HepG2 (cell line): ENCODE data around the gene ABRACL. TPM values are rescaled to one million over a fixed set of nuclear protein-coding genes. Genes with fewer than 3 reads are reported as not detected.

Source experiments
- ATAC-seq: fragments of 200-7000 bp; cut with Tn5 transposase; 3 replicates; pipeline ENCODE4 v1.9.1; 2020; ENCODE audit warnings: mild to moderate bottlenecking, moderate library complexity
- BruUV-seq: library from RNA; stranded (reverse); fragments of 400-500 nt; replicated peaks from 2 replicates; lab custom pipeline; 2021; lab: Mats Ljungman, UMichigan
- CTCF ChIA-PET: fragments of 300-600 bp; formaldehyde crosslinking; extraction: SDS; loops from one replicate; lab custom pipeline; 2021; ENCODE audit warnings: low total read pairs, inconsistent platforms, low intra/inter-chr PET ratio; lab: Yijun Ruan, JAX
- POLR2A ChIA-PET: fragments of 350-600 bp; sonication (Branson Sonifier 250); formaldehyde crosslinking; loops from one replicate; lab custom pipeline; 2020; ENCODE audit warnings: antibody characterized with exemption, inconsistent platforms; lab: Yijun Ruan, JAX
- DNase-seq: peaks from one replicate; pipeline ENCODE4 v3.0.0-alpha.2; 2015; ENCODE audit warnings: low spot score
- FAIRE-seq: peaks from 3 replicates; lab custom pipeline; 2011; peaks lifted over from hg19 to GRCh38; lab: Jason Lieb, UNC
- H2AFZ ChIP-seq: one replicate; pipeline ENCODE4 v1.6.1; 2011; ENCODE audit warnings: low read length, inconsistent platforms
- H3K27ac ChIP-seq: fragments of 300-600 bp; 3 replicates; pipeline ENCODE4 v1.8.0; 2011; ENCODE audit warnings: mixed run types, mild to moderate bottlenecking, mixed read lengths, low read length, inconsistent platforms; ENCODE audit not compliant: insufficient read depth; ENCODE audit errors: extremely low read length
- H3K27me3 ChIP-seq, 2 experiments: fragments of 200-600 bp in 1 of 2; 2 replicates in 1 of 2; 3 replicates in 1 of 2; pipeline versions ENCODE4 v1.6.0 to v1.8.0; 2011; ENCODE audit warnings: low read length in 2 of 2, mild to moderate bottlenecking in 2 of 2, moderate library complexity in 2 of 2, inconsistent platforms in 1 of 2; ENCODE audit not compliant: insufficient read depth in 2 of 2, control insufficient read depth in 1 of 2
- H3K36me3 ChIP-seq, 2 experiments: fragments of 200-600 bp in 1 of 2; replicated peaks in 1 of 2; 2 replicates in 1 of 2; 3 replicates in 1 of 2; pipeline versions ENCODE4 v1.5.1 to v1.8.0; 2011; ENCODE audit warnings: low read length in 2 of 2, inconsistent platforms in 1 of 2; ENCODE audit not compliant: insufficient read depth in 2 of 2, control insufficient read depth in 1 of 2
- H3K4me1 ChIP-seq: 2 replicates; pipeline ENCODE4 v1.5.1; 2012; ENCODE audit warnings: low read length, inconsistent platforms; ENCODE audit not compliant: insufficient read depth
- H3K4me2 ChIP-seq: 2 replicates; pipeline ENCODE4 v1.6.0; 2011; ENCODE audit warnings: low read depth, low read length, inconsistent platforms
- H3K4me3 ChIP-seq, 3 experiments: fragments of 200-600 bp in 1 of 3; sonication (generic), shearing (Covaris generic) in 1 of 3; replicated peaks in 1 of 3; 2 replicates each; pipeline ENCODE4 v1.5.1; 2011 to 2016; ENCODE audit warnings: low read length in 3 of 3, inconsistent platforms in 2 of 3, low read depth in 2 of 3, mild to moderate bottlenecking in 2 of 3, control low read depth in 1 of 3, mixed read lengths in 1 of 3; ENCODE audit not compliant: insufficient read depth in 1 of 3
- H3K79me2 ChIP-seq: one replicate; pipeline ENCODE4 v1.6.1; 2011; ENCODE audit warnings: low read length, inconsistent platforms; ENCODE audit not compliant: insufficient read depth
- H3K9ac ChIP-seq: 2 replicates; pipeline ENCODE4 v1.6.0; 2011; ENCODE audit warnings: mild to moderate bottlenecking, low read depth, low read length, inconsistent platforms; ENCODE audit not compliant: insufficient read depth
- H3K9me3 ChIP-seq: 2 replicates; pipeline ENCODE4 v1.5.1; 2012; ENCODE audit warnings: mild to moderate bottlenecking, low read length
- H4K20me1 ChIP-seq: 2 replicates; pipeline ENCODE4 v1.6.0; 2011; ENCODE audit warnings: inconsistent platforms, mild to moderate bottlenecking, low read length, moderate library complexity; ENCODE audit not compliant: insufficient read depth
- ADNP ChIP-seq: sonication (generic); formaldehyde crosslinking; IDR thresholded peaks from 2 replicates; pipeline ENCODE4 v1.4.0; 2020; ENCODE audit warnings: missing genetic modification reagents
- AHR ChIP-seq: IDR thresholded peaks from 2 replicates; pipeline ENCODE4 v1.6.1; 2018; ENCODE audit warnings: missing genetic modification reagents, missing compliant biosample characterization
- CEBPB ChIP-seq: IDR thresholded peaks from 2 replicates; pipeline ENCODE4 v1.6.1; 2011; ENCODE audit warnings: low read depth, low read length, improper control_type of control experiment, borderline replicate concordance
- DBP ChIP-seq: sonication (generic); formaldehyde crosslinking; IDR thresholded peaks from 2 replicates; pipeline ENCODE4 v1.4.0; 2020; ENCODE audit warnings: missing genetic modification reagents; ENCODE audit errors: not compliant biosample characterization
- HMGA1 ChIP-seq: sonication (generic); formaldehyde crosslinking; conservative IDR thresholded peaks from 2 replicates; pipeline ENCODE4 v1.4.0; 2020; ENCODE audit warnings: missing genetic modification reagents
- KLF9 ChIP-seq: IDR thresholded peaks from 2 replicates; pipeline ENCODE4 v1.6.1; 2016; ENCODE audit warnings: low read depth
- MAF1 ChIP-seq: sonication (generic); formaldehyde crosslinking; IDR thresholded peaks from 2 replicates; pipeline ENCODE4 v1.5.0; 2020; ENCODE audit warnings: missing genetic modification reagents, borderline replicate concordance
- PHF8 ChIP-seq: sonication (generic); formaldehyde crosslinking; IDR thresholded peaks from 2 replicates; pipeline ENCODE4 v1.5.0; 2020; ENCODE audit warnings: missing genetic modification reagents
- RBM22 ChIP-seq: fragments of 200-400 bp; formaldehyde crosslinking; optimal IDR thresholded peaks from 2 replicates; pipeline ENCODE3; 2017; ENCODE audit warnings: mild to moderate bottlenecking, low read length, moderate library complexity
- TAF1 ChIP-seq: sonication (generic); formaldehyde crosslinking; IDR thresholded peaks from 2 replicates; pipeline ENCODE4 v1.4.0; 2020; ENCODE audit warnings: missing genetic modification reagents
- TBX2 ChIP-seq: sonication (generic); formaldehyde crosslinking; IDR thresholded peaks from 2 replicates; pipeline ENCODE4 v1.5.0; 2020; ENCODE audit warnings: missing genetic modification reagents, mild to moderate bottlenecking, borderline replicate concordance
- TEAD3 ChIP-seq: optimal IDR thresholded peaks from 2 replicates; pipeline ENCODE3; 2016; ENCODE audit warnings: borderline replicate concordance
- ZBTB7B ChIP-seq: sonication (generic); formaldehyde crosslinking; IDR thresholded peaks from 2 replicates; pipeline ENCODE4 v1.4.0; 2020; ENCODE audit warnings: missing genetic modification reagents
- ZNF343 ChIP-seq: sonication (generic); formaldehyde crosslinking; IDR thresholded peaks from 2 replicates; pipeline ENCODE4 v1.4.0; 2020; ENCODE audit warnings: mild to moderate bottlenecking, missing genetic modification reagents
- ZNF513 ChIP-seq: sonication (generic); formaldehyde crosslinking; conservative IDR thresholded peaks from 2 replicates; pipeline ENCODE4 v1.5.0; 2020; ENCODE audit warnings: missing genetic modification reagents
- ZNF580 ChIP-seq: IDR thresholded peaks from 2 replicates; pipeline ENCODE4 v1.6.1; 2016; ENCODE audit warnings: low read depth, borderline replicate concordance
- ZNF674 ChIP-seq: sonication (generic); formaldehyde crosslinking; IDR thresholded peaks from 2 replicates; pipeline ENCODE4 v1.5.0; 2020; ENCODE audit warnings: low read depth, mild to moderate bottlenecking, missing genetic modification reagents
- WGBS: methylation state at CpG from one replicate; pipeline ENCODE4 v1.1.6; 2017; ENCODE audit warnings: low lambda C conversion rate; 5-methylcytosine and 5-hydroxymethylcytosine counted together
- in situ Hi-C: cut with HindIII; loops from 2 replicates; pipeline ENCODE4 v1.10.0; 2017; ENCODE audit warnings: low pct_unique_long_range_greater_than_20kb; ENCODE audit not compliant: extremely low pct_ligation_motif_present
- intact Hi-C: fragments of 100-400 bp; cut with micrococcal nuclease; formaldehyde crosslinking; loops from one replicate; pipeline ENCODE4 v1.10.0; 2022; ENCODE audit not compliant: unreplicated experiment
- polyA plus RNA-seq, 8 experiments: library from polyadenylated mRNA; depleted of rRNA in 3 of 8; stranded (reverse) in 7 of 8; unstranded in 1 of 8; fragments of >200 nt; fragmentation: Illumina TruSeq in 4 of 8; extraction: Trizol in 4 of 8; gene quantifications; 2 replicates each; pipeline versions ENCODE4 v1.2.1 to v1.2.3, GENCODE V29; 2011 to 2016; ENCODE audit warnings: low read depth in 4 of 8, missing spikeins in 1 of 8, mixed read lengths in 1 of 8; ENCODE audit not compliant: insufficient read depth in 1 of 8
- total RNA-seq, 5 experiments: library from RNA; depleted of rRNA; stranded (reverse); fragments of >200 nt; fragmentation: Illumina TruSeq; extraction: Trizol; gene quantifications; 2 replicates each; pipeline ENCODE4 v1.2.3, GENCODE V29; 2016; ENCODE audit warnings: low read depth in 1 of 5
- TF ChIP-seq, protein P1 (sequence below): IDR thresholded peaks from 2 replicates; pipeline ENCODE4 v1.6.1; 2016

Gene ABRACL
- total and polyA plus RNA-seq, 2 of the 13 experiments (the other 11 are each of a cell fraction or from before 2014, with no cell fraction given): 1.4 to 5.4 TPM

DNA sequence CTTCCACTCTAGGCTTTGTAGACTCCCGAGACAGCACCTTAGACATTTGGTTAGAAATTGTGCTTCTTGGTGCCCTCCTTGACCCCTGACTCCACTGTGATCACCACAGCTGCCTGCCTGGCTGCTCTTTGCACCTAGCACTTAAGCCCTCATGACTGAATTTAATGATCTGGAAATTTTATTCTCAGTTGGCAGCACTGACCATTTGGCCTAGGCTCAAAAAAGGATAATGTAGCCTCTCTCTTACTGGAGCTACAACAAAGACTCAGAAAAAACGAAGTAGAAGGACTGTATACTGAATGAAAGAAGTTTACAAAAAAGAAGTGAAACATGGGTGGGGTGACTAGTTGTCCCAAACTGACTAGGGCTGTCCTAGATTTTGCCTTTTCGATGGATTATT is 11.3 kb upstream of the ABRACL start (continued):
- TF ChIP-seq MAF1 (CRISPR knock-in tag) (no peak), HMGA1 (CRISPR knock-in tag) (no peak), PHF8 (CRISPR knock-in tag) (no peak)

DNA sequence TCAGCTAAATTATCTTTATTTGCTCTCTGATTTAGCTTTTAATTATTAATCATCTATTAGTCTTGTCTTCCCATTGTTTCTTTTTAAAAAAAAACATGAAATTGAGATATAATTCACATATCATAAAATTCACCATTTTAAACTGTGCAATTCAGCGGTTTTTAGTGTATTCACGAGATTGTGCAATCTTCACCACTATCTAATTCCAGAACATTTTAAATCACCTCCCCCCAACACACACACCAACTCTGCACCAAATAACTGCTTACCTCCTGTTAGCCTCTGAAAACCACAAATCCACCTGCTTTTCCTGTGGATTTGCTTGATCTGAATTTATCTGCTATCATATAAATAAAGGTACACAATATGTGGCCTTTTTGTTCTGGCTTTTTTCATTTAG is 8.8 kb upstream of the ABRACL start:
- BruUV-seq: no TSS peak
- no peak for ATAC-seq
- no peaks in the 10 kb centered on the region for H4K20me1 ChIP-seq

GRCh38 chr6:139020689-139021088 is 7.9 kb upstream of the ABRACL start:
- Histone ChIP-seq H3K9ac (no peak overlapping the region), H3K27me3 (peaks cover 0 to 5% of the 10 kb centered on the region in 2 experiments; a peak in 2 of 5 replicates), H3K4me3 (no peak overlapping the region), H3K4me2 (no peak overlapping the region), H3K36me3 (no peaks in the 10 kb centered on the region), H2AFZ (no peak overlapping the region), H4K20me1 (no peaks in the 10 kb centered on the region), H3K4me1 (no peaks in the 10 kb centered on the region), H3K79me2 (no peaks in the 10 kb centered on the region), H3K9me3 (no peaks in the 10 kb centered on the region), H3K27ac (no peak overlapping the region)
- CTCF ChIA-PET: no interaction called here
- FAIRE-seq: no peak
- POLR2A ChIA-PET: no interaction called here
- BruUV-seq: no TSS peak
- WGBS: 19% methylated on average over 3 of the region's 3 CpGs
- in situ Hi-C loops: no loop called here
- DNase-seq: no peak
- ATAC-seq: no peak
- intact Hi-C loops: no loop called here
- TF ChIP-seq AHR (no peak), RBM22 (no peak), TEAD3 (CRISPR knock-in tag) (no peak), ZNF513 (CRISPR knock-in tag) (no peak), ZNF674 (CRISPR knock-in tag) (no peak), KLF9 (CRISPR knock-in tag) (no peak), ADNP (no peak), TBX2 (no peak), ZBTB7B (CRISPR knock-in tag) (no peak), ZNF580 (CRISPR knock-in tag) (no peak), DBP (CRISPR knock-in tag) (no peak)
- TF ChIP-seq, protein P1, sequence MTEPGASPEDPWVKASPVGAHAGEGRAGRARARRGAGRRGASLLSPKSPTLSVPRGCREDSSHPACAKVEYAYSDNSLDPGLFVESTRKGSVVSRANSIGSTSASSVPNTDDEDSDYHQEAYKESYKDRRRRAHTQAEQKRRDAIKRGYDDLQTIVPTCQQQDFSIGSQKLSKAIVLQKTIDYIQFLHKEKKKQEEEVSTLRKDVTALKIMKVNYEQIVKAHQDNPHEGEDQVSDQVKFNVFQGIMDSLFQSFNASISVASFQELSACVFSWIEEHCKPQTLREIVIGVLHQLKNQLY (CRISPR knock-in tag): no peak

More for the DNA sequence above, 8.8 kb upstream of the ABRACL start:
- Histone ChIP-seq H3K36me3 (no peaks in the 10 kb centered on the region), H3K4me1 (no peaks in the 10 kb centered on the region), H3K27ac (no peak overlapping the region), H3K4me3 (no peak overlapping the region), H3K4me2 (no peak overlapping the region), H3K9ac (no peak overlapping the region), H3K9me3 (no peaks in the 10 kb centered on the region), H2AFZ (no peak overlapping the region), H3K27me3 (peaks cover 0 to 5% of the 10 kb centered on the region in 2 experiments; a peak in 2 of 5 replicates), H3K79me2 (no peaks in the 10 kb centered on the region)
- ChIA-PET POLR2A (interaction anchor here (0.7 kb wide), 1 partner anchor 1780 kb away, joined by 4 read pairs; no protein-coding TSS in a partner anchor), CTCF (no interaction called here)
- peak; percentile 66 for TF ChIP-seq CEBPB
- no peak for TF ChIP-seq ZNF343 (CRISPR knock-in tag)
- no peak for TF ChIP-seq TAF1 (CRISPR knock-in tag)
- DNase-seq (no peak), FAIRE-seq (no peak)
- in situ Hi-C loops (no loop called here), intact Hi-C loops (no loop called here)
- 53% methylated on average over 2 of the region's 2 CpGs for WGBS
